A549 (cell line): ENCODE results near the gene DMRTB1.

Experiments used
- CTCF ChIP-seq: fragments of >200 bp; sonication (Bioruptor Twin); formaldehyde crosslinking; IDR thresholded peaks from 3 replicates; pipeline ENCODE4 v1.5.1; 2016
- FOSL2 ChIP-seq, 2 experiments: fragments of 450-650 bp in 1 of 2; fragments of >200 bp in 1 of 2; sonication (Bioruptor Twin) in 1 of 2; formaldehyde crosslinking; IDR thresholded peaks; 2 replicates each; pipeline versions ENCODE4 v1.5.0 to v1.6.1; 2016 to 2020; ENCODE audit warnings: mild to moderate bottlenecking in 1 of 2, moderate library complexity in 1 of 2
- HDAC2 ChIP-seq: fragments of 200-600 bp; sonication (generic); IDR thresholded peaks from 2 replicates; pipeline ENCODE4 v1.6.1; 2016
- JUN ChIP-seq, 2 experiments: fragments of >200 bp; sonication (Bioruptor Twin); formaldehyde crosslinking; IDR thresholded peaks; 2 replicates in 1 of 2; 3 replicates in 1 of 2; pipeline ENCODE4 v1.6.1; 2016 to 2017
- POLR2A ChIP-seq: IDR thresholded peaks from 2 replicates; pipeline ENCODE4 v1.6.1; 2012; ENCODE audit warnings: mild to moderate bottlenecking, low read length
- RAD21 ChIP-seq, 2 experiments: fragments of >200 bp in 1 of 2; sonication (Bioruptor Twin) in 1 of 2; formaldehyde crosslinking in 1 of 2; IDR thresholded peaks in 1 of 2; conservative IDR thresholded peaks in 1 of 2; 2 replicates in 1 of 2; 3 replicates in 1 of 2; pipeline ENCODE4 v1.6.1; 2012 to 2018; ENCODE audit warnings: inconsistent platforms in 1 of 2
- RFX5 ChIP-seq: fragments of 450-650 bp; IDR thresholded peaks from 2 replicates; pipeline ENCODE4 v1.7.1; 2014; ENCODE audit warnings: antibody characterized with exemption, mild to moderate bottlenecking, moderate library complexity
- TF ChIP-seq, protein P1 (sequence below): fragments of 450-650 bp; IDR thresholded peaks from 2 replicates; pipeline ENCODE4 v1.6.1; 2014; ENCODE audit warnings: antibody characterized with exemption

GRCh38 chr1:53516181-53516580 lies 57.0 kb downstream of the DMRTB1 start:
- TF ChIP-seq FOSL2 (IDR thresholded peaks at IDR 0.05): no peak
- no peak for TF ChIP-seq FOSL2 (CRISPR knock-in tag; IDR thresholded peaks at IDR 0.05)
- no peak for TF ChIP-seq CTCF
- no peak for TF ChIP-seq HDAC2
- no peak for TF ChIP-seq POLR2A
- TF ChIP-seq JUN (IDR thresholded peaks at IDR 0.05): no peak
- no peak for TF ChIP-seq RAD21 (conservative IDR thresholded peaks at IDR 0.05 in 1 of 2, IDR thresholded peaks at IDR 0.05 in 1 of 2)
- TF ChIP-seq, protein P1, sequence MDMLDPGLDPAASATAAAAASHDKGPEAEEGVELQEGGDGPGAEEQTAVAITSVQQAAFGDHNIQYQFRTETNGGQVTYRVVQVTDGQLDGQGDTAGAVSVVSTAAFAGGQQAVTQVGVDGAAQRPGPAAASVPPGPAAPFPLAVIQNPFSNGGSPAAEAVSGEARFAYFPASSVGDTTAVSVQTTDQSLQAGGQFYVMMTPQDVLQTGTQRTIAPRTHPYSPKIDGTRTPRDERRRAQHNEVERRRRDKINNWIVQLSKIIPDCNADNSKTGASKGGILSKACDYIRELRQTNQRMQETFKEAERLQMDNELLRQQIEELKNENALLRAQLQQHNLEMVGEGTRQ: no peak
- TF ChIP-seq RFX5: no peak
